Measurements from ENCODE around the gene GNAZ.

- TF ChIP-seq, protein P1, sequence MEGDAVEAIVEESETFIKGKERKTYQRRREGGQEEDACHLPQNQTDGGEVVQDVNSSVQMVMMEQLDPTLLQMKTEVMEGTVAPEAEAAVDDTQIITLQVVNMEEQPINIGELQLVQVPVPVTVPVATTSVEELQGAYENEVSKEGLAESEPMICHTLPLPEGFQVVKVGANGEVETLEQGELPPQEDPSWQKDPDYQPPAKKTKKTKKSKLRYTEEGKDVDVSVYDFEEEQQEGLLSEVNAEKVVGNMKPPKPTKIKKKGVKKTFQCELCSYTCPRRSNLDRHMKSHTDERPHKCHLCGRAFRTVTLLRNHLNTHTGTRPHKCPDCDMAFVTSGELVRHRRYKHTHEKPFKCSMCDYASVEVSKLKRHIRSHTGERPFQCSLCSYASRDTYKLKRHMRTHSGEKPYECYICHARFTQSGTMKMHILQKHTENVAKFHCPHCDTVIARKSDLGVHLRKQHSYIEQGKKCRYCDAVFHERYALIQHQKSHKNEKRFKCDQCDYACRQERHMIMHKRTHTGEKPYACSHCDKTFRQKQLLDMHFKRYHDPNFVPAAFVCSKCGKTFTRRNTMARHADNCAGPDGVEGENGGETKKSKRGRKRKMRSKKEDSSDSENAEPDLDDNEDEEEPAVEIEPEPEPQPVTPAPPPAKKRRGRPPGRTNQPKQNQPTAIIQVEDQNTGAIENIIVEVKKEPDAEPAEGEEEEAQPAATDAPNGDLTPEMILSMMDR (IDR thresholded peaks at IDR 0.05) = no peak
- no peak for TF ChIP-seq BHLHE40 (IDR thresholded peaks at IDR 0.05; ENCODE audit: low read depth, low read length)
These were observed 38.9 kb upstream of the GNAZ start for GRCh38 chr22:23031381-23031780.

All from A549 (cell line).